Hepatocyte (in vitro differentiated cells): ENCODE data around the gene CLCN4.

Source experiments
- EZH2 ChIP-seq: fragments of 200-600 bp; sonication (generic); IDR thresholded peaks from 2 replicates; pipeline ENCODE4 v1.6.1; 2016; ENCODE audit warnings: antibody characterized with exemption, mild to moderate bottlenecking, borderline replicate concordance
- EZH2phosphoT487 ChIP-seq: fragments of 200-600 bp; sonication (generic); IDR thresholded peaks from one replicate; pipeline ENCODE4 v1.6.1; 2018; ENCODE audit warnings: antibody characterized with exemption, mild to moderate bottlenecking, low read depth, moderate library complexity; ENCODE audit not compliant: unreplicated experiment, severe bottlenecking
- TF ChIP-seq, protein P1 (sequence below): fragments of 200-600 bp; sonication (generic); IDR thresholded peaks from 2 replicates; pipeline ENCODE4 v1.5.1; 2016; ENCODE audit warnings: antibody characterized with exemption, mild to moderate bottlenecking; ENCODE audit not compliant: poor library complexity

GRCh38 chrX:10174810-10175209, 18.0 kb downstream of the CLCN4 start:
- TF ChIP-seq EZH2phosphoT487 (no peak), EZH2 (no peak)
- TF ChIP-seq, protein P1, sequence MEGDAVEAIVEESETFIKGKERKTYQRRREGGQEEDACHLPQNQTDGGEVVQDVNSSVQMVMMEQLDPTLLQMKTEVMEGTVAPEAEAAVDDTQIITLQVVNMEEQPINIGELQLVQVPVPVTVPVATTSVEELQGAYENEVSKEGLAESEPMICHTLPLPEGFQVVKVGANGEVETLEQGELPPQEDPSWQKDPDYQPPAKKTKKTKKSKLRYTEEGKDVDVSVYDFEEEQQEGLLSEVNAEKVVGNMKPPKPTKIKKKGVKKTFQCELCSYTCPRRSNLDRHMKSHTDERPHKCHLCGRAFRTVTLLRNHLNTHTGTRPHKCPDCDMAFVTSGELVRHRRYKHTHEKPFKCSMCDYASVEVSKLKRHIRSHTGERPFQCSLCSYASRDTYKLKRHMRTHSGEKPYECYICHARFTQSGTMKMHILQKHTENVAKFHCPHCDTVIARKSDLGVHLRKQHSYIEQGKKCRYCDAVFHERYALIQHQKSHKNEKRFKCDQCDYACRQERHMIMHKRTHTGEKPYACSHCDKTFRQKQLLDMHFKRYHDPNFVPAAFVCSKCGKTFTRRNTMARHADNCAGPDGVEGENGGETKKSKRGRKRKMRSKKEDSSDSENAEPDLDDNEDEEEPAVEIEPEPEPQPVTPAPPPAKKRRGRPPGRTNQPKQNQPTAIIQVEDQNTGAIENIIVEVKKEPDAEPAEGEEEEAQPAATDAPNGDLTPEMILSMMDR, result no peak
